Small intestine (tissue), 7 donors: ENCODE measurements around the gene CALHM1. TPM values are rescaled to one million over a fixed set of nuclear protein-coding genes. Genes with fewer than 3 reads are reported as not detected.
"Not testable (repeated sequence)": the region's sequence is repeated elsewhere in the genome, so short reads cannot be mapped to it uniquely, and the experiment has no call there.

Source experiments
- DNase-seq, 2 donors: peaks; one replicate each; pipeline versions ENCODE4 v3.0.0 to v3.0.0-alpha.2; 2013
- FAIRE-seq: peaks from 2 replicates; lab custom pipeline; 2012; peaks lifted over from hg19 to GRCh38; lab: Jason Lieb, UNC
- H3K27ac ChIP-seq, 3 donors: one replicate each; pipeline ENCODE4 v1.5.1; 2013; ENCODE audit warnings: low read length in 2 of 3, mild to moderate bottlenecking in 2 of 3, control low read depth in 1 of 3, inconsistent platforms in 1 of 3, low read depth in 1 of 3, moderate library complexity in 1 of 3
- H3K27me3 ChIP-seq, 3 donors: one replicate each; pipeline ENCODE4 v1.6.1; 2013; ENCODE audit warnings: low read length in 3 of 3, inconsistent platforms in 1 of 3; ENCODE audit not compliant: control insufficient read depth in 3 of 3, insufficient read depth in 3 of 3
- H3K36me3 ChIP-seq, 3 donors: one replicate each; pipeline ENCODE4 v1.6.1; 2013; ENCODE audit warnings: low read length in 3 of 3, inconsistent platforms in 1 of 3, low read depth in 1 of 3, mild to moderate bottlenecking in 1 of 3, moderate library complexity in 1 of 3; ENCODE audit not compliant: control insufficient read depth in 3 of 3, insufficient read depth in 2 of 3
- H3K4me1 ChIP-seq, 3 donors: one replicate each; pipeline ENCODE4 v1.6.1; 2013; ENCODE audit warnings: low read length in 2 of 3, inconsistent platforms in 1 of 3, low read depth in 1 of 3, mild to moderate bottlenecking in 1 of 3, moderate library complexity in 1 of 3; ENCODE audit not compliant: control insufficient read depth in 3 of 3, insufficient read depth in 2 of 3
- H3K4me3 ChIP-seq, 3 donors: one replicate each; pipeline ENCODE4 v1.5.1; 2013; ENCODE audit warnings: low read length in 3 of 3, control low read depth in 1 of 3, inconsistent platforms in 1 of 3, low read depth in 1 of 3, mild to moderate bottlenecking in 1 of 3, moderate library complexity in 1 of 3
- H3K9me3 ChIP-seq, 2 donors: one replicate each; pipeline ENCODE4 v1.6.1; 2013; ENCODE audit warnings: low read depth in 1 of 2, low read length in 1 of 2; ENCODE audit not compliant: control insufficient read depth in 2 of 2, insufficient read depth in 1 of 2
- WGBS, 3 donors: extraction: QIAGEN DNeasy Blood & Tissue Kit; methylation state at CpG; one replicate each; pipeline ENCODE4 v1.1.7; 2013; 5-methylcytosine and 5-hydroxymethylcytosine counted together
- polyA plus RNA-seq, 4 donors: library from polyadenylated mRNA; stranded (reverse) in 3 of 4; unstranded in 1 of 4; fragments of 200-250 nt in 3 of 4; fragments of 120-200 nt in 1 of 4; gene quantifications; one replicate each; pipeline versions ENCODE4 v1.2.1 to v1.2.3, GENCODE V29; 2013
- donor health status: healthy with polysubstance abuse.
- donor health status: control.
- donor health status: control.
- donor health status: Bipolar disorder and iron deficiency.
- donor health status: healthy.

CALHM1 gene
- polyA plus RNA-seq, 4 donors = 0.03 to 0.06 TPM; not detected in 2

GRCh38 chr10:103492655-103493261 lies 34.1 kb upstream of the CALHM1 start:
- Histone ChIP-seq H3K27me3 (peaks cover 0 to 14% (median 4%) of the 10 kb centered on the region in 3 donors), H3K4me3 (peak overlapping the region in 2 of 3 donors; percentile 62 to 69), H3K36me3 (no peaks in the 10 kb centered on the region), H3K27ac (peak overlapping the region in 1 of 3 donors; percentile 66), H3K9me3 (no peaks in the 10 kb centered on the region), H3K4me1 (peaks cover 0 to 27% (median 0%) of the 10 kb centered on the region in 3 donors)
- FAIRE-seq (no peak), DNase-seq (no peak)
- 74 to 83% (median 78%) methylated on average over 5 of the region's 5 CpGs for WGBS, 3 donors

- H3K36me3 ChIP-seq = no peaks in the 10 kb centered on the region
- peak overlapping the region in 1 of 3 donors; percentile 66 for H3K27ac ChIP-seq
- DNase-seq (peak; percentile 49 to 76), FAIRE-seq (no peak)
- no peaks in the 10 kb centered on the region for H3K9me3 ChIP-seq
- peaks cover 0 to 27% (median 0%) of the 10 kb centered on the region in 3 donors for H3K4me1 ChIP-seq
- no peak overlapping the region for H3K4me3 ChIP-seq
- WGBS, 3 donors = 58 to 64% (median 61%) methylated on average over 7 of the region's 7 CpGs
- peaks cover 0 to 14% (median 4%) of the 10 kb centered on the region in 3 donors for H3K27me3 ChIP-seq
Measured at GRCh38 chr10:103491729-103492364, 33.1 kb upstream of the CALHM1 start.

- peaks cover 0 to 27% (median 0%) of the 10 kb centered on the region in 3 donors for H3K4me1 ChIP-seq
- peaks cover 0 to 14% (median 4%) of the 10 kb centered on the region in 3 donors for H3K27me3 ChIP-seq
- no peak overlapping the region for H3K4me3 ChIP-seq
- no peak overlapping the region for H3K27ac ChIP-seq
- no peaks in the 10 kb centered on the region for H3K36me3 ChIP-seq
- no peak for FAIRE-seq
- 85 to 91% (median 89%) methylated on average over 1 of the region's 1 CpG for WGBS, 3 donors
- DNase-seq = no peak
- no peaks in the 10 kb centered on the region for H3K9me3 ChIP-seq
Measured at GRCh38 chr10:103490986-103491314, 32.2 kb upstream of the CALHM1 start.

- 73 to 86% (median 79%) methylated on average over 2 of the region's 2 CpGs for WGBS, 3 donors
- H3K27ac ChIP-seq = no peak overlapping the region
Measured at GRCh38 chr10:103487410-103487708, 28.7 kb upstream of the CALHM1 start.

GRCh38 chr10:103486635-103487409 lies 28.1 kb upstream of the CALHM1 start:
- H3K4me1 ChIP-seq, H3K27ac ChIP-seq, H3K36me3 ChIP-seq, FAIRE-seq, H3K9me3 ChIP-seq, DNase-seq, H3K27me3 ChIP-seq, H3K4me3 ChIP-seq: not testable (repeated sequence)
- WGBS, 3 donors = 84 to 89% (median 88%) methylated on average over 8 of the region's 8 CpGs

More at GRCh38 chr10:103487410-103487708, 28.7 kb upstream of the CALHM1 start:
- FAIRE-seq (no peak), DNase-seq (no peak)
- H3K9me3 ChIP-seq = no peaks in the 10 kb centered on the region
- H3K36me3 ChIP-seq = no peaks in the 10 kb centered on the region
- no peaks in the 10 kb centered on the region for H3K27me3 ChIP-seq
- no peak overlapping the region for H3K4me3 ChIP-seq
- peaks cover 0 to 10% (median 0%) of the 10 kb centered on the region in 3 donors for H3K4me1 ChIP-seq

- peak; percentile 71 for DNase-seq
- Histone ChIP-seq H3K27me3 (no peaks in the 10 kb centered on the region), H3K9me3 (no peaks in the 10 kb centered on the region), H3K4me3 (no peak overlapping the region), H3K4me1 (no peaks in the 10 kb centered on the region), H3K27ac (no peak overlapping the region), H3K36me3 (no peaks in the 10 kb centered on the region)
- WGBS, 3 donors = 63 to 64% (median 64%) methylated on average over 12 of the region's 12 CpGs
- no peak for FAIRE-seq
Measured at GRCh38 chr10:103481974-103482531, 23.4 kb upstream of the CALHM1 start.

- Histone ChIP-seq H3K4me3 (no peak overlapping the region), H3K27ac (no peak overlapping the region), H3K27me3 (no peaks in the 10 kb centered on the region), H3K4me1 (no peaks in the 10 kb centered on the region), H3K9me3 (no peaks in the 10 kb centered on the region), H3K36me3 (no peaks in the 10 kb centered on the region)
- FAIRE-seq (no peak), DNase-seq (no peak)
- 75 to 83% (median 80%) methylated on average over 5 of the region's 5 CpGs for WGBS, 3 donors
Measured at GRCh38 chr10:103480521-103480920, 21.8 kb upstream of the CALHM1 start.

GRCh38 chr10:103479135-103479534 lies 20.4 kb upstream of the CALHM1 start, which contains the start of gene CALHM3:
Gene CALHM3 (minus strand): TSS chr10:103479240. CDS start chr10:103479032, 208 bp downstream.
- DNase-seq = peak in 1 of 2 donors; percentile 25

More at GRCh38 chr10:103479135-103479534, 20.4 kb upstream of the CALHM1 start, which contains the start of gene CALHM3:
- Histone ChIP-seq H3K4me1 (no peaks in the 10 kb centered on the region), H3K36me3 (no peaks in the 10 kb centered on the region), H3K4me3 (no peak within 1 kb of the TSS), H3K9me3 (no peaks in the 10 kb centered on the region), H3K27me3 (no peaks in the 10 kb centered on the region), H3K27ac (no peak within 1 kb of the TSS)
- no peak for FAIRE-seq
- WGBS, 3 donors = 22 to 74% (median 40%) methylated on average over 7 of the region's 7 CpGs
